Heart left ventricle (tissue), 13 donors: ENCODE data around the gene BAIAP2.

Experiments
- CTCF ChIP-seq, 12 donors: fragments of 200-600 bp; sonication (generic) in 4 of 12; IDR thresholded peaks; one replicate each; pipeline versions ENCODE4 v1.5.0 to v1.8.0; 2018 to 2022; ENCODE audit warnings: antibody characterized with exemption in 12 of 12, mild to moderate bottlenecking in 5 of 12
- POLR2A ChIP-seq, 2 donors: fragments of 450-650 bp; IDR thresholded peaks; one replicate each; pipeline ENCODE4 v1.6.1; 2017; ENCODE audit warnings: antibody characterized with exemption in 2 of 2, mild to moderate bottlenecking in 2 of 2, moderate library complexity in 2 of 2
- donor health status: ischemic (EF 13 %, LVEDD 7.1; RV severe dilation, severe dysfunction).
- donor health status: DM: no; HTN: yes; CAD: no.
- donor health status: DM: no; HTN: no; CAD: no.
- donor health status: ischemic (EF 25% LVEDD 6.9; RV normal size, moderate dysfunction).
- donor health status: ischemic (EF 25% LVEDD 5.7; RV mildly dilated, moderate dysfunction).
- donor health status: ischemic (EF 35%, LVEDD 5.7; RV mildly dilated, moderate dysfunction).
- donor health status: nonischemic (EF 11% LVEDD 7.7; RV severe dilation, severe dysfunction).
- donor health status: DM: yes; HTN: yes; CAD: no.
- donor health status: PGD.
- donor health status: ischemic (EF 29% LVEDD 5.4; RV normal size, mild dysfunction).
- donor health status: nonischemic (EF 23%, LVEDD 6.1; RV moderate dilation, normal function).

GRCh38 chr17:81025065-81025740 is 9.7 kb upstream of the BAIAP2 start:
- TF ChIP-seq POLR2A (IDR thresholded peaks at IDR 0.05): no peak
- TF ChIP-seq CTCF (IDR thresholded peaks at IDR 0.05): no peak
